ENCODE results near the gene EEFSEC. TPM values are rescaled to one million over a fixed set of nuclear protein-coding genes. Genes with fewer than 3 reads are reported as not detected.

Gene EEFSEC
- total and polyA plus RNA-seq, 4 donors = 9.8 to 20.1 (median 11.6) TPM

DNA sequence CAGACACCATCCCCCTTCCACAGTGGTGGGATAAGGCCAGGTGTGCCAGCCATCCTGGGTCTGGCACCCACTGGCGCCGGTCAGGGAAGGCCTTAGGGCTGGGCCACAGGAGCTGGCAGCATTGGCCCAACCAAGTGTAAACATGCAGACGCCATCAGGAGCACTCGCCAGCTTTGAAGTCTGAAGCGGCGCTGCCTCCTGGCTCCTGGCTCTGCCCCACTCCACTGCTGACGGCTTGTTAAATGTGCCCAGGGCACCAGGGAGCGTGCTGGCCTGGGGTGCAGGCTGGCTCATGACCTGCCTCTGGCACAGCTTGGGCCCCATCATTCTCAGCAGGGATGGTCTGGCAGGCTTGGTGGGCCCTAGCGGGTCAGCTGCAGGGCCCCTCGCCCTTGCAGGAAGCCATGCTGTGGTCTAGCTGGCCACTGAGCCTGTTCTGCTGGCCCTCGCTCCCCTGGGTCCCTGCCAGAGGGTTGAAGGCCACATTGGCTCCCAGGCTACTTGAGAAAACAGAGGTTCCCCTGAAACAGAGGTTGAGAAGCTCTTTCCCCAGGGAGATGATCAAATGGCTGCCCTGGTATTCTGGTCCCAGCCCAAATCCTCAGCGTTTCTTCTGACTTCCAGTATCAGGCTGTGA, 196.8 kb downstream of the EEFSEC start:
- no peak for ATAC-seq (ENCODE audit: insufficient read depth, low FRiP score)
- 94 to 97% methylated on average over 12 of the region's 12 CpGs for WGBS, 2 donors

DNA sequence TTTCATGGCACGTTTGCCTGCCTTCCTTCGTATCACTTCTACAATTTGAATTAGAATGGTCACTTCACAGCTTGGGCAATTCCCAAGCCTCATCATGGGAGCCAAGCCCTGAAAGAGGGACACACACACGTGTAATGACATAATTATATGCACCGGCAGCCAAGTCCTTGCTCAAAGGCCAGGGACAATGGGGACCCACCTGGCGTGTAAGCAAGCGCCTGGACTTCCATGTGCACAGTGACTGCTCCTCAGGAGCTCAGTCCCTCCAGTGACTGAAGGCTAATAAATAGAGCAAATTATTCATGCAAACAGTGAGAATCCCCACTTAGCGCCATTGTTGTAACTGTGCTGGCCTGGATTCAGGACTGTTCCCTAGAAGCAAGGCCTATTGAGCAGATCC, 198.3 kb downstream of the EEFSEC start:
- no peak for ATAC-seq (ENCODE audit: insufficient read depth, low FRiP score)
- WGBS, 2 donors = 95 to 96% methylated on average over 7 of the region's 7 CpGs
- no peak overlapping the region for H3K27ac ChIP-seq (ENCODE audit: low read depth in 1 of 2, low read length in 1 of 2)

More for the DNA sequence above, 196.8 kb downstream of the EEFSEC start:
- Histone ChIP-seq H3K27me3 (ENCODE audit: control insufficient read depth in 3 of 3, insufficient read depth in 3 of 3, low read length in 2 of 3) (no peaks in the 10 kb centered on the region), H3K9me3 (ENCODE audit: control insufficient read depth in 4 of 4, insufficient read depth in 3 of 4, low read length in 3 of 4) (no peaks in the 10 kb centered on the region), H3K4me1 (ENCODE audit: control insufficient read depth in 5 of 5, insufficient read depth in 5 of 5, low read length in 5 of 5) (peaks cover 0 to 32% (median 14%) of the 10 kb centered on the region in 5 donors), H3K27ac (ENCODE audit: low read depth in 1 of 2, low read length in 1 of 2) (no peak overlapping the region), H3K36me3 (ENCODE audit: control insufficient read depth in 4 of 4, insufficient read depth in 4 of 4, low read length in 4 of 4) (peaks cover 0 to 5% (median 3%) of the 10 kb centered on the region in 4 donors), H3K9ac (ENCODE audit: insufficient read depth in 1 of 2, low read length in 2 of 2) (no peak overlapping the region), H3K4me3 (no peak overlapping the region)
- no peak for DNase-seq
- TF ChIP-seq, protein P1, sequence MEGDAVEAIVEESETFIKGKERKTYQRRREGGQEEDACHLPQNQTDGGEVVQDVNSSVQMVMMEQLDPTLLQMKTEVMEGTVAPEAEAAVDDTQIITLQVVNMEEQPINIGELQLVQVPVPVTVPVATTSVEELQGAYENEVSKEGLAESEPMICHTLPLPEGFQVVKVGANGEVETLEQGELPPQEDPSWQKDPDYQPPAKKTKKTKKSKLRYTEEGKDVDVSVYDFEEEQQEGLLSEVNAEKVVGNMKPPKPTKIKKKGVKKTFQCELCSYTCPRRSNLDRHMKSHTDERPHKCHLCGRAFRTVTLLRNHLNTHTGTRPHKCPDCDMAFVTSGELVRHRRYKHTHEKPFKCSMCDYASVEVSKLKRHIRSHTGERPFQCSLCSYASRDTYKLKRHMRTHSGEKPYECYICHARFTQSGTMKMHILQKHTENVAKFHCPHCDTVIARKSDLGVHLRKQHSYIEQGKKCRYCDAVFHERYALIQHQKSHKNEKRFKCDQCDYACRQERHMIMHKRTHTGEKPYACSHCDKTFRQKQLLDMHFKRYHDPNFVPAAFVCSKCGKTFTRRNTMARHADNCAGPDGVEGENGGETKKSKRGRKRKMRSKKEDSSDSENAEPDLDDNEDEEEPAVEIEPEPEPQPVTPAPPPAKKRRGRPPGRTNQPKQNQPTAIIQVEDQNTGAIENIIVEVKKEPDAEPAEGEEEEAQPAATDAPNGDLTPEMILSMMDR (IDR thresholded peaks at IDR 0.05; ENCODE audit: control extremely low read depth, extremely low read depth) = no peak

DNA sequence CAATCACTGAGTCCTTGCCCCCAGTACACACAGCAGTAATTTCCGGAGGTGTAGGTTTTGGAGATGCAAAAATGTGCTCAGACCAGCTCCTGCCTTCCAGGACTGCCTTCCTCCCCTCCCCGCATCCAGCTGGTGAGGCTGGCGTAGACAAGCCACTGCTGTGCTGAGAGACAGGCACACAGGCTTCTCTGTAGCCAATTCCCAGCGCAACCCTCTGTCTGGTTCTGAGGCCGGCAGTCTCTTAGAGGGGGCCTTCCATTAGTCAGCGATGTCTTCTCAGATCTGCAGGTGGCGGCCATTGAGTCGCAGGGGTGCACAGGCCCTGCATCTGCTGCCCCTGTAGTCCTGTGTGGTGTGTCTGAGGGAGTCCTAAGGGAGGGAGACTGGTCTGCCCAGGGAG, 199.0 kb downstream of the EEFSEC start:
- no peak overlapping the region for H3K27ac ChIP-seq (ENCODE audit: low read depth in 1 of 2, low read length in 1 of 2)
- whole genome bisulfite sequencing, 2 donors = 96 to 98% methylated on average over 8 of the region's 8 CpGs
- no peak overlapping the region for H3K4me3 ChIP-seq
- H3K4me1 ChIP-seq (ENCODE audit: control insufficient read depth in 5 of 5, insufficient read depth in 5 of 5, low read length in 5 of 5) = peaks cover 0 to 34% (median 16%) of the 10 kb centered on the region in 5 donors
- no peaks in the 10 kb centered on the region for H3K27me3 ChIP-seq (ENCODE audit: control insufficient read depth in 3 of 3, insufficient read depth in 3 of 3, low read length in 2 of 3)
- TF ChIP-seq, protein P1 (IDR thresholded peaks at IDR 0.05; ENCODE audit: control extremely low read depth, extremely low read depth) = no peak
- peaks cover 0 to 5% (median 3%) of the 10 kb centered on the region in 4 donors for H3K36me3 ChIP-seq (ENCODE audit: control insufficient read depth in 4 of 4, insufficient read depth in 4 of 4, low read length in 4 of 4)
- no peaks in the 10 kb centered on the region for H3K9me3 ChIP-seq (ENCODE audit: control insufficient read depth in 4 of 4, insufficient read depth in 3 of 4, low read length in 3 of 4)
- no peak overlapping the region for H3K9ac ChIP-seq (ENCODE audit: insufficient read depth in 1 of 2, low read length in 2 of 2)
- DNase-seq (no peak), ATAC-seq (ENCODE audit: insufficient read depth, low FRiP score) (no peak)

More for the DNA sequence above, 198.3 kb downstream of the EEFSEC start:
- DNase-seq = no peak
- peaks cover 0 to 34% (median 16%) of the 10 kb centered on the region in 5 donors for H3K4me1 ChIP-seq (ENCODE audit: control insufficient read depth in 5 of 5, insufficient read depth in 5 of 5, low read length in 5 of 5)
- peaks cover 0 to 5% (median 3%) of the 10 kb centered on the region in 4 donors for H3K36me3 ChIP-seq (ENCODE audit: control insufficient read depth in 4 of 4, insufficient read depth in 4 of 4, low read length in 4 of 4)
- TF ChIP-seq, protein P1 (IDR thresholded peaks at IDR 0.05; ENCODE audit: control extremely low read depth, extremely low read depth) = no peak
- no peaks in the 10 kb centered on the region for H3K9me3 ChIP-seq (ENCODE audit: control insufficient read depth in 4 of 4, insufficient read depth in 3 of 4, low read length in 3 of 4)
- H3K4me3 ChIP-seq = no peak overlapping the region
- no peaks in the 10 kb centered on the region for H3K27me3 ChIP-seq (ENCODE audit: control insufficient read depth in 3 of 3, insufficient read depth in 3 of 3, low read length in 2 of 3)
- H3K9ac ChIP-seq (ENCODE audit: insufficient read depth in 1 of 2, low read length in 2 of 2) = no peak overlapping the region

Measured in lung (tissue), 12 donors.